Breast epithelium (tissue), 3 donors: ENCODE results near the gene ABCG2.

ENCODE experiments used
- POLR2A ChIP-seq: fragments of 450-650 bp; IDR thresholded peaks from one replicate; pipeline ENCODE4 v1.6.1; 2016; ENCODE audit warnings: antibody characterized with exemption, mild to moderate bottlenecking, moderate library complexity
- POLR2AphosphoS5 ChIP-seq, 3 donors: sonication (generic); formaldehyde crosslinking; IDR thresholded peaks; one replicate each; pipeline ENCODE4 v1.6.1; 2017; ENCODE audit warnings: antibody characterized with exemption in 3 of 3
- TF ChIP-seq, protein P1 (sequence below), 3 donors: fragments of 450-650 bp; IDR thresholded peaks; one replicate each; pipeline ENCODE4 v1.5.1; 2016 to 2017; ENCODE audit warnings: antibody characterized with exemption in 3 of 3, mild to moderate bottlenecking in 3 of 3, moderate library complexity in 3 of 3

- TF ChIP-seq POLR2A = no peak
- TF ChIP-seq, protein P1, sequence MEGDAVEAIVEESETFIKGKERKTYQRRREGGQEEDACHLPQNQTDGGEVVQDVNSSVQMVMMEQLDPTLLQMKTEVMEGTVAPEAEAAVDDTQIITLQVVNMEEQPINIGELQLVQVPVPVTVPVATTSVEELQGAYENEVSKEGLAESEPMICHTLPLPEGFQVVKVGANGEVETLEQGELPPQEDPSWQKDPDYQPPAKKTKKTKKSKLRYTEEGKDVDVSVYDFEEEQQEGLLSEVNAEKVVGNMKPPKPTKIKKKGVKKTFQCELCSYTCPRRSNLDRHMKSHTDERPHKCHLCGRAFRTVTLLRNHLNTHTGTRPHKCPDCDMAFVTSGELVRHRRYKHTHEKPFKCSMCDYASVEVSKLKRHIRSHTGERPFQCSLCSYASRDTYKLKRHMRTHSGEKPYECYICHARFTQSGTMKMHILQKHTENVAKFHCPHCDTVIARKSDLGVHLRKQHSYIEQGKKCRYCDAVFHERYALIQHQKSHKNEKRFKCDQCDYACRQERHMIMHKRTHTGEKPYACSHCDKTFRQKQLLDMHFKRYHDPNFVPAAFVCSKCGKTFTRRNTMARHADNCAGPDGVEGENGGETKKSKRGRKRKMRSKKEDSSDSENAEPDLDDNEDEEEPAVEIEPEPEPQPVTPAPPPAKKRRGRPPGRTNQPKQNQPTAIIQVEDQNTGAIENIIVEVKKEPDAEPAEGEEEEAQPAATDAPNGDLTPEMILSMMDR (IDR thresholded peaks at IDR 0.05) = no peak
- TF ChIP-seq POLR2AphosphoS5 (IDR thresholded peaks at IDR 0.05) = no peak
Observed at GRCh38 chr4:88204882-88205281, 46.4 kb upstream of the ABCG2 start.
